Astrocyte of the hippocampus (primary cell): ENCODE measurements around the gene ME1.
"Not testable (repeated sequence)": the region's sequence is repeated elsewhere in the genome, so short reads cannot be mapped to it uniquely, and the experiment has no call there.

ENCODE experiments used
- DNase-seq: peaks from one replicate; pipeline ENCODE4 v3.0.0; 2011; ENCODE audit warnings: low read depth, low spot score

ME1 gene

DNA sequence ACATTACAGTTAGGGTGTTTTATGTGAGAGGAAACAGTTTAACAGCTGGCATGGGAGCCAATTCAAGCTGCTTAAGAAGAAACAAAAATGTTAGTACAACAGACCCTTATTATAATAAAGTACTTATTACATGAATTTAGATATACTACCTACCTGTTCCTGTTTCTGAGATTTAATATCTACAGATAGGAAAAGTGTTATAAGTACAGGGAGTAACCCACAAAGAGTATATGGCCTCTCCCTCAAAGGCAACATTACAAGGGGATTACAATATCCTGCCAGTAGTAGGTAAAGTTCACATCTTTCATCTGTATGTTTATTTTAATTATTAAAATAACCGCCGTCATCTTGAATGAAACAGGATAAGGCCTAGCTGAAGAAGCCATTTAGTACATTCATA lies 1.8 kb upstream of the ME1 start:
- DNase-seq, result no peak

DNA sequence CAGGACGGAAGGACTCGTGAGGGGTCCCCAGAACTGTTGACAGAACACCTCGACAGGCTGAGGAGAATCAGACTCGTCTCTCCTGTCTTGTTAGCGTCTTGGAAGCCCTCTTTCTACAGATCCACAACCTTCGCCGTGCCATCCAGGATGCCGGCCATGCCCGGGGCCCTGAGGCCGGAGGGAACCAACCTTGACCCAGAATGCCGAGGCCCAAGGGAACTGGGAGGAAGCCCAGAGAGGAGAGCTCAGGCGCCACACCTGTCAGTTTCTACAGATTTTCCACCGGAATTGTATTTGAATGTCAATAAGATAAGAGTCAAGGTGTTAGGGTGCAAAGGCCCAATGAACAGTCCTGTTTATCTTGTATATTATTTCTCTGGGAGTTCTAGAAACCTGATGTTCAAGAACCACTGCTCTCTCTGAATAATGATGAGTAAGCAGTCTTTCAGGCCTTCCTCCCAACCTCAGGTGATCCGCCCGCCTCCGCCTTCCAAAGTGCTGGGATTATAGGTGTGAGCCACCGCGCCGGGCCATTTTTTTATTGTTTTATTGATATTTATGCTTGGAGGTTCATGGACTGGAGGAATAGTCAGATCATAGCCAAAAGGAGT lies 799 bp upstream of the ME1 start:
- DNase-seq, result no peak

- peak; percentile 68 for DNase-seq
These were observed 817 bp downstream of the ME1 start for GRCh38 chr6:83429857-83430610.

GRCh38 chr6:83429269-83429668 lies 1.6 kb downstream of the ME1 start:
- DNase-seq, result no peak

- no peak for DNase-seq
These were observed 6.3 kb downstream of the ME1 start for GRCh38 chr6:83424392-83425018.

- DNase-seq, result peak; percentile 67
These were observed 12.8 kb downstream of the ME1 start for GRCh38 chr6:83417880-83418663.

GRCh38 chr6:83413068-83413467 lies 17.8 kb downstream of the ME1 start:
- no peak for DNase-seq

DNA sequence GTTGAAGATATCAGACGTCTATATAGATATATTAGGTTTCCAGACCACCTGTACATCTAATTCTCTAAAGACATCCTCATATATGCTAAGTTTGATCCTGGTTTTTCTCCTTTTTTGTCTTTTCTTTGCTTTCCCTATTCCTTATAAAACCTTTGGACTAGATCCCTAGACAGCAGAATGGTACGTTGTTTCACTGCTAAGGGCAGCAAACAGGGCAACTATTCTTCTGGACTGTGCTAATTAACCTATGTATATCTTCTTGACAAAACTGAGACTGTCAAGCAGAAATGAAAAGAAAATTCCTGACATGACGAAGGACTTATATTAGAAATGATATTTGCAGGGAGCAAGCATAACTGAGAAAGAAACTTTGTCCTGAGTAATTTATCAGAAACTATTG lies 19.1 kb downstream of the ME1 start:
- no peak for DNase-seq

- DNase-seq, result no peak
These were observed 27.7 kb downstream of the ME1 start for GRCh38 chr6:83403191-83403590.

- DNase-seq, result no peak
These were observed 41.2 kb downstream of the ME1 start for GRCh38 chr6:83389606-83390005.

- no peak for DNase-seq
These were observed 45.4 kb downstream of the ME1 start for GRCh38 chr6:83385473-83385872.

DNA sequence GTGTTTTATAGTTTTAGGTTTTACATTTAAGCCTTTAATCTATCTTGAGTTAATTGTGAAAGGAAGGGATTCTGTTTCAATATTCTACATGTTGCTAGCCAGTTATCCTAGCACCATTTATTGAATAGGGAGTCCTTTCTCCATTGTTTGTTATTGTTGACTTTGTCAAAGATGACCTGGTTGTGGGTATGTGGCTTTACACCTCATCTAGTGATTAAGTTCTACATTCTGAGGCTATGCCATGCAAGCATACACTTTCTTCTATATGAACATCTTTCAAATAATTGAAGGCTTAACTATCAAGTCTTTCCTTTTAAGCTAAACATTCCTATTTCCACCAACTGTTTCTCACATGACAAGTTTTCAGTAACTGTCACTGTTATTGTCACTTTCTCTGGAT lies 46.1 kb downstream of the ME1 start:
- DNase-seq, result no peak

- DNase-seq, result no peak
These were observed 48.9 kb downstream of the ME1 start for GRCh38 chr6:83381949-83382348.

DNA sequence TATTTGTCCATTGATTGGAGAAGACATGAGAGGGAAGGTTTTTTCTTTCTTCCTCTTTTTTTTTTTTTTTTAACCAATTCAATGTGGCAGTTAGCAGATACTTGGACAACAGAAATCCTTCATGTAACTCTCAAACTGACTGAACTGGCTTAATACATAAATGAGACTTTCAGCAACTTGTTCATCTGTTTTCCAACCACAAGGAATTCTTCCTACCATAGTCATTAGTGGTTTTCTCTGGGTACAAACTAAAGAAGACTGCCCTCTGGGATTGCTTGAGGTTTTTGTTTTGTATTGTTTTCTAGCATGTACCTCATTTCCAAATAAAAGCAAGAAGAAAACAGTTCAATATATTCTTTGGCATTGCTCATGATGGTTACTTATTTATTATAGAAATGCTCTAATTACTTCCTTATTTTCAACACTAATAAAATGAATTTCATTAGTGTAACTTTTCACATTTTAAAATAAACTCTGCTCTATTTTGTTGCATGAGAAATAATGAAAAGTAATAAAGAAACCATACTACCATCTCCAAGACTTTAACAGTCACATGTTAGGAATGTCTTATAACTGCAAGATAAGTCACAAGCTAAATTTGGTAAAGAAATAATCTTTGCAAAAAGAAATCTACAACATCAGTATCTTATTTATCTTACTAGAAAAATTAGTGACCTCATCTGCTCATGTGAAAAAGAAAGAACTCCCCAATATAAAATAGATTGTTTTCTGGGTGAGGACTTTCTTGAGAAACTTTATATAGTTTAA lies 52.0 kb downstream of the ME1 start:
- peak; percentile 79 for DNase-seq

DNA sequence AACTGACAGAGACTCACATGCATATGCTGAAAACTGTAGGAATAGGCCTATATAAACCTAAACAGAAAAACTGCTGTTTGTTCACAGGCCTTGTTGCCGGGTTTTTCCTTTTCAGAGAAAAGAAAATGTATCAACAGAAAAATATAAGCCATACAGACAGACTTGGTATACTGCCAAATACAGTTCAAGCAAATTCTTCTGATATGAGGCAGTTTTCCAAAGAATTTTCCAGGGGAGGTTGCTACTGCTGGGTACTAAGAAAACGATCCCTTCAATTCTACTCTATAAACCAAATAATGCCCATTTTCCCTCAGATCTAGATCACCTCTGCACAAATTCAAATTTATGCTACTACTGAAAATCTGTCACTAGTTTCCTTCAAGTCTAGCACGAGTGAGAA lies 59.4 kb downstream of the ME1 start:
- DNase-seq, result peak; percentile 30

GRCh38 chr6:83370567-83370966 lies 60.3 kb downstream of the ME1 start:
- no peak for DNase-seq

DNA sequence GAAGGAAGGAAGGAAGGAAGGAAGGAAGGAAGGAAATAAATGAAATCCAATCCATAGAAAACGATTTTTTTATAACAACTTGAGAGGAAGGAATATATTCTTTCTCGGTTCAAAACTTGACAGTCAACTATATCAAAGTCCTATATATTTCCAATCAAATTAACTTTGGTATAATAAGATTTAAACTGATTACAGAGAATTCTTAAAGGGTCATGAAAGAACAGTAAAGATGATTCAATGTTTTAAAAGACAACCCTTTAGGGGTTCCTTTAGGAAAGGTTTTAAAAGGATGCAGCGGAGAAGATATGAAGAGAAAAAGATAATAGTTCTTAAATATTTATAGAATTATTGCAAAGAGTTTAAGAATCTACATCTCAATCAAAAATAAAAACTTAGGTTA lies 61.2 kb downstream of the ME1 start:
- no peak for DNase-seq

DNA sequence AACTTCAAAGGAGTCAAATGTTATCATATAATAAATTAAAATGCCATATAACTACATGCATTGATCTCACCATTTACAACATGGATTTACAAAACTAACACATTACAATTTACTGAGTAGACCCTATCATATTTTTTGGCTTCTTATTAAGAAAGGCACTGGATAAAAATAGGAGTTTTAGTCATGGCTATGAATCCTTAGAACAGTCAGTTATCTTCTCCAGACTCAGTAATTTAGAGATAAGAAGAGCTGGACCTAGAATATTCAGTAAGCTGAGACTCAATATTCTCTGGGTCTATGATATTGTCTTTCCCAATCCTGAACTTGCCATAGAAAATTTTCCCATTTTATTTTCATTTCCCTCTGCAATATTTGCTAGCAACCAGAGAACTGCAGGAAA lies 62.3 kb downstream of the ME1 start:
- DNase-seq, result no peak

DNA sequence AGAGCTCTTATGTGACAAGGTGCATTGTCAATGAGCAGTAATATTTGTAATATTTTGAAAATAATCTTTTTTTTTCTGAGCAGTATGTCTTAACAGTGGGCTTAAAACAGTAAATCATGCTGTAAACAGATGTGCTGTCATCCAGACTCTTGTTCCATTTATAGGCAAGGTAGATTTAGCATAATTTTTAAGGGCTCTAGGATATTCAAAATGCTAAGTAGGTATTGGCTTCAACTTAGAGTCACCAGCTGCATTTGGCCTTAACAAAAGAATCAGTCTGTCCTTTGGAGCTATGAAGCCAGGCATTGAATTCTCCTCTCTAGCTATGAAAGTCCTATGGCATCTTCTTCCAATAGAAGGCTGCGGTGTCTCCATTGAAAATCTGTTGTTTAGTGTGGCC lies 63.7 kb downstream of the ME1 start:
- DNase-seq, result no peak

DNA sequence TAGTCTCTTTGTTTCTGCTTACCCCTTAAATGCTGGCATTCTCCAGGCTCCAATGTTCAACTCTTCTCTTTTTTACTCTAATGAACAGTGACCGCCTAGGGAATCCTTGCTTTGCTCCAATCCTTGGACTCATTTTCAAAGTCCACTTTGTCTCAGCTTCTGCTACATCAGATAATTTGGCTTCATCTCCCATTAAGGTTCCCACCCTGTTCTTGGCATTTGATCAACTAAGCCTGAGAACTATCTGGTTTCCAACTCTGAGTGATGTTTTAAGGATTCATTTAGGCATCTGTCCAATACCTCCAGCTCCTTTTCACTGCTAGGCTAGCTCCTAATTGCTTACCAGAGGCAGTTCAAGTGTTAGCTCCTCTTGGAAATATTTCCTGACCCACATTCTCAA lies 64.9 kb downstream of the ME1 start:
- peak; percentile 72 for DNase-seq

GRCh38 chr6:83362349-83362748 lies 68.5 kb downstream of the ME1 start:
- not testable (repeated sequence) for DNase-seq

DNA sequence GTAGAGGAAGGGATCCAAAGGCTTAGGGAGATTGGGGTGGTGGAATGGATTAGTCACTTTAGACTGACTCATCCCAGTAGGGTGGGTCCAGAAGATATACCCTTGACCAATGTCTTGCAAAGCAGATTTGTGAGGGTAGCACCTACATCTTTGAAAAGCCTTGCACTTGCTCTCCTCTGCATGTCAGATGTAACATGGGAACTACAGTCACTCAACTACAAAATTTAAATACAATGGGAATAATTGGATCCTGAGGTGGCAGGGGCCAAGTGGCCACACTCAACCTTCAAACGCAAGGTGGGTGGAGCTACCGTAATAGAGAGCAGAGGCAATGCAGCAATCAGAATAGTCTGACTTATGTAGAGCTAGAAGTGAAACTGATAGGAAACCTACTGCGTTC lies 71.2 kb downstream of the ME1 start:
- no peak for DNase-seq
